ENCODE data around the gene ALDH5A1.

DNA sequence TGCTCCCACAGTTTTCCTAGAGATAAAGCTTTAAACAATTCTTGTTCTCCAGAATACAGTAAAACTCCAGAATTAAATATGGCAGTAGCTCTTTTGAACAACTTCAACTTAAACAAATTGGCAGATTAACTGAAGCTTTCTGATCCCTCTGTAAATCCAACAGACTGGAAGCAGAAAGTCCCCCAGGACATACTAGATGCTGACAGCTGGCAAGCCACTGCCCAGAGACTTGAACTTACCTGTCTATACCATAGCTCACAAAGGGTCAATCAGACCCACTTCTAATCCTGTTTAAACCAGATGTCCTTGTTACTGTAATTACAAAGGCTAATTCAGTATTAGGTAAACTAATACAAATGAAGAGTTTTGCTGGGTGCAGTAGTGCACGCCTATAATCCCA lies 17.7 kb upstream of the ALDH5A1 start:
- TF ChIP-seq POLR2A (IDR thresholded peaks at IDR 0.05), result no peak
- no peak for TF ChIP-seq CTCF (IDR thresholded peaks at IDR 0.05)

All from uterus (tissue), 2 donors.